ENCODE data around the gene NOVA2.
A peak's percentile ranks its signal among the peaks of the same experiment; 100 is the strongest.

Gene NOVA2

DNA sequence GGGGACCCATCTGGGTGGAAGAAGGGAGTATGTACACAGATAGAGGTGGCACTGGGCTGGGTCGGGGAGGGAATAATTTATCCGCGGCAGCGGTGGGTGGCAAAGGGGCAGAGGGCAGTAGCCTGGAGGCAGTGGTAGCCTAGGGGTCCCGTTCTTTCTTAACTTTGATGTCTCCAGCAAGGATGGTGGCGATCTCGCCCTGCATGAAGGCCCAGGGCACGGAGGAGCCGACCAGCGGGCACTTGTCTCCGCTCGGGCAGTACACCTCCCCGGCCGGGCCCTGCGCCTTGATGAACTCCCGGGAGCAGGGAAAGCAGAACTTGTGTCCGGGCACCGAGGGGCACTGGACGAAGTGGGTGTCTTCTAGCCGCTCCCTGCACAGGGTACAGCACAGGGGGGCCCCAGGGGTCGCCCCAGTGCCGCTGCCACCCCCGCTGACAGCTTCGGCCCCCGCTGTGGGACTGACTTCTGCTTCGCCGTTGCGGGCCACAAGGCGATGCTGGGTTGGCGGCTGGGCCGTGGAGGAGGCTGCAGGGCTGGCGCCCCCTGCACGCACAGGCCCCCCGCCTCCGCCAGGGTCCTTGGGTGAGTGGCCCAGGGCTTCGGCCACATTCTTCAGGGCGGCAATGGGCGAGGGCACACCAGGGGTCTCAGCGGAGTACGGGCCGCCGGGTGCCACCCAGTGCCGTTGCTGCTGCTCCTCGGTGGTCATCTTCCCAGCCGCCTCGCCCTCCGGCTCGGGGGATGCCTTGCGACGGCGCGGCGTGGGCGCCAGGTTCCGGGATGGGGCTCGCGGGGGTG, 89.6 kb downstream of the NOVA2 start:
- H3K36me3 ChIP-seq (ENCODE audit: insufficient read depth, low read length) = no peaks in the 10 kb centered on the region
- H3K27me3 ChIP-seq (ENCODE audit: control insufficient read depth in 1 of 2, insufficient read depth in 2 of 2, low read length in 2 of 2) = peaks cover 0 to under 1% of the 10 kb centered on the region in 2 donors
- H3K9me3 ChIP-seq (ENCODE audit: low read length) = no peaks in the 10 kb centered on the region
- peaks cover 33% of the 10 kb centered on the region for H3K4me1 ChIP-seq (ENCODE audit: insufficient read depth, low read length)
- no peak overlapping the region for H3K9ac ChIP-seq (ENCODE audit: low read length)
- H3K4me3 ChIP-seq (ENCODE audit: low read depth in 1 of 2, low read length in 2 of 2) = peak overlapping the region in 1 of 2 donors; percentile 23
- H3K27ac ChIP-seq (ENCODE audit: low read depth, low read length) = no peak overlapping the region
